GM23338 (cell line): Measurements from ENCODE around the gene MPP2. TPM values are rescaled to one million over a fixed set of nuclear protein-coding genes. Genes with fewer than 3 reads are reported as not detected.

Source experiments
- ATAC-seq: fragments of 200-7000 bp; cut with Tn5 transposase; 3 replicates; pipeline ENCODE4 v1.9.1; 2020
- DNase-seq: peaks from one replicate; pipeline ENCODE4 v3.0.0-alpha.2; 2015; ENCODE audit warnings: low spot score
- H2AFZ ChIP-seq: fragments of 200-600 bp; sonication (generic); 2 replicates; pipeline ENCODE4 v1.8.0; 2016; ENCODE audit warnings: antibody characterized with exemption, mild to moderate bottlenecking, moderate library complexity
- H3F3A ChIP-seq: fragments of 200-600 bp; sonication (generic); replicated peaks from 2 replicates; pipeline ENCODE4 v1.8.0; 2017; ENCODE audit warnings: antibody characterized with exemption, mixed run types, low read depth
- H3K27ac ChIP-seq: fragments of 200-600 bp; sonication (generic); 2 replicates; pipeline ENCODE4 v1.6.1; 2016; ENCODE audit warnings: low read depth
- H3K27me3 ChIP-seq: fragments of 200-600 bp; sonication (generic); 2 replicates; pipeline ENCODE4 v1.8.0; 2016; ENCODE audit warnings: mild to moderate bottlenecking, mixed run types, moderate library complexity; ENCODE audit not compliant: insufficient read depth
- H3K36me3 ChIP-seq: fragments of 200-600 bp; sonication (generic); 2 replicates; pipeline ENCODE4 v1.8.0; 2016; ENCODE audit warnings: mild to moderate bottlenecking; ENCODE audit not compliant: insufficient read depth
- H3K4me1 ChIP-seq: fragments of 200-600 bp; sonication (generic); 2 replicates; pipeline ENCODE4 v1.8.0; 2016; ENCODE audit warnings: mild to moderate bottlenecking, moderate library complexity; ENCODE audit not compliant: insufficient read depth
- H3K4me2 ChIP-seq: fragments of 200-600 bp; sonication (generic); 2 replicates; pipeline ENCODE4 v1.7.1; 2017; ENCODE audit warnings: mixed run types
- H3K4me3 ChIP-seq: fragments of 200-600 bp; sonication (generic); 2 replicates; pipeline ENCODE4 v1.6.1; 2016; ENCODE audit warnings: mixed run types
- H3K79me2 ChIP-seq: fragments of 200-600 bp; sonication (generic); replicated peaks from 2 replicates; pipeline ENCODE4 v1.8.0; 2017; ENCODE audit warnings: mild to moderate bottlenecking; ENCODE audit not compliant: insufficient read depth
- H3K9me2 ChIP-seq: fragments of 200-600 bp; sonication (generic); 2 replicates; pipeline ENCODE4 v1.8.0; 2017; ENCODE audit not compliant: insufficient read depth
- H4K20me1 ChIP-seq: fragments of 200-600 bp; sonication (generic); replicated peaks from 2 replicates; pipeline ENCODE4 v1.8.0; 2017; ENCODE audit warnings: mild to moderate bottlenecking; ENCODE audit not compliant: insufficient read depth
- H3K27ac Mint-ChIP-seq: 2 replicates; pipeline ENCODE4 v1.8.0; 2020; ENCODE audit warnings: inconsistent platforms, mild to moderate bottlenecking, moderate library complexity, mixed read lengths
- H3K27me3 Mint-ChIP-seq: 3 replicates; pipeline ENCODE4 v1.8.0; 2022; ENCODE audit warnings: low read depth, mild to moderate bottlenecking, moderate library complexity, mixed read lengths, inconsistent platforms; ENCODE audit not compliant: insufficient read depth, poor library complexity
- H3K36me3 Mint-ChIP-seq: 3 replicates; pipeline ENCODE4 v1.8.0; 2021; ENCODE audit warnings: low read depth, mild to moderate bottlenecking, inconsistent platforms, moderate library complexity, mixed read lengths
- H3K4me1 Mint-ChIP-seq: 3 replicates; pipeline ENCODE4 v1.8.0; 2020; ENCODE audit warnings: mild to moderate bottlenecking, inconsistent platforms, mixed read lengths
- H3K4me3 Mint-ChIP-seq: 3 replicates; pipeline ENCODE4 v1.8.0; 2021; ENCODE audit warnings: moderate library complexity, mild to moderate bottlenecking, inconsistent platforms, mixed read lengths
- H3K9me3 Mint-ChIP-seq: 3 replicates; pipeline ENCODE4 v1.8.0; 2020; ENCODE audit warnings: moderate library complexity, mild to moderate bottlenecking, inconsistent platforms, mixed read lengths
- ETS1 ChIP-seq: IDR thresholded peaks from 2 replicates; pipeline ENCODE4 v1.6.1; 2016; ENCODE audit warnings: antibody characterized with exemption
- EZH2 ChIP-seq: fragments of 200-600 bp; sonication (generic); IDR thresholded peaks from one replicate; pipeline ENCODE4 v1.8.0; 2017; ENCODE audit warnings: antibody characterized with exemption, mild to moderate bottlenecking, low read depth; ENCODE audit not compliant: unreplicated experiment
- NANOG ChIP-seq: IDR thresholded peaks from 2 replicates; pipeline ENCODE4 v1.6.1; 2016; ENCODE audit warnings: antibody characterized with exemption, borderline replicate concordance
- POLR2AphosphoS5 ChIP-seq: IDR thresholded peaks from 2 replicates; pipeline ENCODE4 v1.6.1; 2016; ENCODE audit warnings: antibody characterized with exemption, low read depth
- STAT1 ChIP-seq: IDR thresholded peaks from one replicate; pipeline ENCODE4 v1.6.1; 2016; ENCODE audit warnings: antibody characterized with exemption; ENCODE audit not compliant: unreplicated experiment
- ZNF331 ChIP-seq: fragments of 250-450 bp; sonication (Bioruptor Pico); IDR thresholded peaks from 2 replicates; pipeline ENCODE4 v1.5.0; 2020; ENCODE audit warnings: low read depth, mild to moderate bottlenecking, moderate library complexity
- ZNF462 ChIP-seq: fragments of 250-450 bp; sonication (Bioruptor Pico); IDR thresholded peaks from 2 replicates; pipeline ENCODE4 v1.5.0; 2020; ENCODE audit warnings: mild to moderate bottlenecking, moderate library complexity
- polyA plus RNA-seq: library from polyadenylated mRNA; unstranded; fragments of >200 nt; fragmentation: Nextera tagmentation; extraction: Ambion mirVana; gene quantifications from 2 replicates; pipeline ENCODE4 v1.2.1, GENCODE V29; 2016
- total RNA-seq: library from RNA; depleted of rRNA; stranded (reverse); fragments of >200 nt; shearing (Covaris generic); gene quantifications from 2 replicates; pipeline ENCODE4 v1.2.3, GENCODE V29; 2014

MPP2 gene
- total and polyA plus RNA-seq, 2 experiments from 2014 or later: 7.8 to 20.7 TPM

- Histone ChIP-seq H3K4me1 (peaks cover 7% of the 10 kb centered on the region; the same call in 1 of the 2 replicates), H3K79me2 (no peaks in the 10 kb centered on the region), H3K36me3 (no peaks in the 10 kb centered on the region), H3K4me2 (no peak overlapping the region), H3K27ac (no peak overlapping the region), H2AFZ (no peak overlapping the region), H3K9me2 (no peaks in the 10 kb centered on the region), H3K27me3 (peaks cover 39% of the 10 kb centered on the region), H3F3A (no peaks in the 10 kb centered on the region), H3K4me3 (no peak overlapping the region), H4K20me1 (no peaks in the 10 kb centered on the region; the same call in 1 of the 2 replicates)
- no peak overlapping the region for H3K4me3 Mint-ChIP-seq
- no peak for ATAC-seq
- H3K4me1 Mint-ChIP-seq: peaks cover 17% of the 10 kb centered on the region
- H3K27me3 Mint-ChIP-seq: peaks cover 26% of the 10 kb centered on the region
- H3K27ac Mint-ChIP-seq: no peak overlapping the region
- peaks cover 6% of the 10 kb centered on the region; the same call in 1 of the 3 replicates for H3K36me3 Mint-ChIP-seq
- TF ChIP-seq EZH2 (no peak), STAT1 (no peak), ZNF331 (CRISPR knock-in tag) (no peak), ETS1 (no peak), ZNF462 (CRISPR knock-in tag) (no peak), NANOG (no peak), POLR2AphosphoS5 (no peak)
- DNase-seq: no peak
- peaks cover 6% of the 10 kb centered on the region; the same call in 2 of the 3 replicates for H3K9me3 Mint-ChIP-seq
Observed at GRCh38 chr17:43913584-43913983, 6.2 kb upstream of the MPP2 start.
